HG02943 (cell line): ENCODE data around the gene KREMEN2.
"Not testable (repeated sequence)": the region's sequence is repeated elsewhere in the genome, so short reads cannot be mapped to it uniquely, and the experiment has no call there.

ENCODE experiments used
- ATAC-seq: cut with Tn5 transposase; IDR thresholded peaks from one replicate; pipeline ENCODE4 v1.9.1; 2021; ENCODE audit warnings: mild to moderate bottlenecking, low read depth, moderate library complexity; ENCODE audit not compliant: unreplicated experiment

KREMEN2 gene

DNA sequence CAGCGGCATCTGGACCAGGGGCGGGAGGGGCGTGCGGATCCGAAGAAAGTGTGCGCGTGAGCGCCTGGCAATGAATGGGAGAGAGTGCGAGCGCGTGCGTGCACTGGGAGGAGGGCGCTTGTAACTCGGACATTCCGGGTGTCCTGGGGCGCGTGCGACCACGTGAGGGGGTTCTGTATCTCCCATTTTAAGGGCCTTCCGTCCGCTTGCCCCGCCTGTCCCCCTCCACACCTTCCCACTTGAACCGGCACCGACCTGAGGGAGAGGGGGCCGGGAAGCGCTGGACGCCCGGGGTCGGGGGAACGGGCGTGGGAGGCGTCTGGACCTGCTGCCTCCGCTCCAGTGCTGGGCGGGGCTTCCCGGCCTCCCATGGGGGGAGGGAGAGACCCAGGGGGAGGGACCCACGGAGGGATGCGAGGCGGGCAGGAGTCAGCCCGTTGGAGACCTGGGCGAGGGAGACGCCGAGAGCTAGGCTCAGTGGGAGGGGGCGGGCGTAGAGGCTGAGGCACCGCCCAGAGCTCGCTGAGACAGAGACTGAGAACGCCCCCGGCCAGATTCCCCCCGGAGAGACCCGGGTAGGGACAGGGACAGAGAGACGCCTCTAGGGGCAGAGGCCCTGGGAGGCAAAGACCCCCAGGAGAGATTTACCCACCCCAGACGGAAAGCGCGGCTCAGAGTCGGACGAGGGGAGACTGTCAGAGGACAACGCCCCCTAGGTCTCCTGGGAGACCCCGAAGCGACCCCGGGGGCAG, at the start of gene KREMEN2:
KREMEN2 (plus strand) TSS at position 553 of the 752 bp plus-strand sequence. CDS start 246 bp downstream, outside the sequence.
- ATAC-seq, result no peak

DNA sequence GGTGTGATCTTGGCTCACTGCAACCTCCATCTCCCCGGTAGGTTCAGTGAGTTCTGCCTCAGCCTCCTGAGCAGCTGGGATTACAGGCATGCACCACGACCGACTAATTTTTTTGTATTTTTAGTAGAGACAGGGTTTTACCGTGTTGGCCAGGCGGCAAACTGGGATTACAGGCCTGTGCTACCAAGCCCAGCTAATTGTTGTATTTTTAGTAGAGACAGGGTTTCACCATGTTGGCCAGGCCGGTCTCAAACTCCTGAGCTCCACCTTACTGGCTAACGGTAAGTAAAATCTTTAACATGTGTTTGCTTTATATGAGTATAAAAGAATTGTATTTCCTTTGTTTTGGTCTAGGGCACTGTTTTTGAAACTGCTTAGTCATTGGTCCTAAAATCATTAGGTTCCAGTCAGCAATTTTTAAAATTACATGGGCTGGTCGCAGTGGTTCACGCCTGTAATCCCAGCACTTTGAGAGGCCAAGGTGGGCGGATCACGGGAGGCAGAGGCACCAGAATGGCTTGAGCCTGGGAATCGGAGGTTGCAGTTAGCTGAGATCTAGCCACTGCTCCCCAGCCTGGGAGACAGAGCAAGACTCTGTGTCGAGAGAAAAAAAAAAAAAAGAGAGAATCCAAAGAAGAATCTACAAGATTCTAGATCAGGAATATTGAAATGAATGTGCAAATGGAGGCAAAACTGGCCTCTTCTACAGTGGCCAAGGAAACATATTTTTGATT, 48.7 kb upstream of the KREMEN2 start:
- ATAC-seq, result no peak

DNA sequence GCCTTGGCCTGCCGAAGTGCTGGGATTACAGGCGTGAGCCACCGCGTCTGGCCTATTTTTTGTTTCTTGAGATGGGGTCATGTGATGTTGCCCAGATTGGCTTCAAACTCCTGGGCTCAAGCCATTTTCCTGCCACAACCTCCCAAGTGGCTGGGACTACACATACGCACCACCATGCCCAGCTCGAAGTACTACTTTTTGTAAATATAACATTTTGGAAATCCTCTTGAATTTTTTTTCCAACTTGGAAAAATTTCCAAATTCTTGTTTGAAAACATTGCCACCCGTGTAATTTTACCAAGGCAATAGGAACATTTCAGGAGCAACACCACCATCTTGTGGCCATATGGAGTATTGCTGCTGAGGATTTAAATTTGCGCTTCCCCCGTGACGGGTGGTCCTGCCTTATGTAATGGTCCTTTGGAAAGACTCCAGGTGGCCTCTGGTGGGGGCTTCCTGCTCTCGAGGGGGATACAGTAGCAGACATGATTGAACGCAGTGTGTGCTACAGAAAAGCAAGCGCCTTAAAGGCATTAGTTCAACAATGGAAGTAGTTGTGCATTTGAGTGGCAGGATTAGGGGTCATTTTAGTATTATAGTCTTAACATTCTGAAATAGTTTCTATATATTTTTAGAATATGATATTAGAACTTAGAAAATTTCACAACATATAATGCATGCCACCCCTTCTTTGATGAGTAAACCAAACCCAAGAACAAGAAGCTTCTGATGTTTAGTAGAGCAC, 44.4 kb upstream of the KREMEN2 start:
- no peak for ATAC-seq

DNA sequence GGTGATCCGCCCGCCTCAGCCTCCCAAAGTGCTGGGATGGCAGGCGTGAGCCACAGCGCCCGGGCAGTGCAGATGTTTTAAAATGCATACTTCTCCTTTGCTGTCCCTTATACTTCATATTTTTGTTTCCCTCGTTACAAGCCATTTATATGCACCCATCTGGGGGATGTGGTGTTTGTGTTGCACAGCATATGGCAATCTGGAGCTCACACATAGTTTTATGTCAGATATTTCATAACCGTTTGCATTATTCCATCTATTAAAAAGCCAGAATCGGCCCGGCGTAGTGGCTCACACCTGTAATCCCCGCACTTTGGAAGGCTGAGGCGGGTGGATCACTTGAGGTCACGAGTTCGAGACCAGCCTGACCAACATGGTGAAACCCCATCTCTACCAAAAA, 40.6 kb upstream of the KREMEN2 start:
- ATAC-seq, result no peak

- no peak for ATAC-seq
Observed at GRCh38 chr16:2924901-2925755, 38.9 kb upstream of the KREMEN2 start.

GRCh38 chr16:2925951-2926649, 38.0 kb upstream of the KREMEN2 start:
- ATAC-seq, result no peak

DNA sequence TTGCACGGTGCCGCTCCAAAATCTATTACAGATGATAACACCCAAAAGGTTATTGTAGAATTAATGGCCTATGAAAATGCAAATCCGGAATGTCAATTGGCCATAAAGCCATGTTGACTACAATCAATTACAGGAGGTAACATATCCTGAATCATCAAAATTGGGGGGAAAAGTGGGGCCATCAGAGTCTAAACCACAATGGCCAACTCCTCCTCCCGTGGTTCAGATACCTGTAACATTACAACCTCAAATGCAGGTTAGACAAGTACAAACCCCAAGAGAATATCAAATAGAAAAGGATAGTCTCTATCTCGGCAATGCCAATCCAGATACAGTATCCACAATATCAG, 37.5 kb upstream of the KREMEN2 start:
- no peak for ATAC-seq

- ATAC-seq, result no peak
Observed at GRCh38 chr16:2927010-2927646, 36.9 kb upstream of the KREMEN2 start.

DNA sequence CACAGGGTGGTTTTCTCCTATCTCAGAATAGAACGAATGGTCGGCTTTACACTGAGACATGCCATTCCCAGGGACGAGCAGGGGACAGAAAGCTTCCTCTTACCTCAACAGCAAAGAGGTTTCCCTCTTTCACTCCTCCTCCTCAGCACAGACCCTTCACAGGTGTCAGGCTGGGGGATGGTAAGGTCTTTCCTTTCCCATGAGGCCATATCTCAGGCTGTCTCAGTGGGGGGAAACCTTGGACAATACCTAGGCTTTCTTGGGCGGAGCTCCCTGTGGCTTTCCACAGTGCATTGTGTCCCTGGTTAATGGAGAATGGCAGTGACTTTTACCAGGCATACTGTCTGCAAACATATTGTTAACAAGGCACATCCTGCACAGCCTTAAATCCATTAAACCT, 35.9 kb upstream of the KREMEN2 start:
- ATAC-seq, result not testable (repeated sequence)

DNA sequence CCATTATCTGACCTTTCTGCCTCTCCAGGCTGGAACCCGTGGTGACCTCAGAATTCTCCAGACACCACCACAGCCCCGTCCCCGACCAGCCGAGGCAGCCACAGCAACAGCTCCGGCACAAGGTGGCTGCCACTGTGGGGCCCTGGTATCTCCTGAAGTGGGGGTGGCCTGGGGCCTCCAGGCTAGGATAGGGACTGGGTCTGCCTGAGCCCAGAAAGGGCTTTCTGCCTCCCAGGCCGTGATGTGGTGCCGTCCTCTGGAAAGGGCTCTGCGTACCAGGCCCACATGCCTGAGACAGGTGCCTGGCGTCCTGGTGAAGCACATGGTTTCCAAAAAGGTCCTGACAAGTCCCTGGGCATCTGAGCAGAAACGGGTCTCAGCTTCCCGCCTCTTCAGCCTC, 35.3 kb upstream of the KREMEN2 start:
- ATAC-seq, result no peak

GRCh38 chr16:2929693-2930092, 34.4 kb upstream of the KREMEN2 start:
- no peak for ATAC-seq

GRCh38 chr16:2930236-2930635, 33.8 kb upstream of the KREMEN2 start:
- ATAC-seq, result no peak

GRCh38 chr16:2931231-2931914, 32.7 kb upstream of the KREMEN2 start:
- ATAC-seq, result not testable (repeated sequence)

GRCh38 chr16:2933136-2933535, 30.9 kb upstream of the KREMEN2 start:
- no peak for ATAC-seq

GRCh38 chr16:2933701-2934100, 30.4 kb upstream of the KREMEN2 start:
- ATAC-seq, result no peak

GRCh38 chr16:2934450-2934849, 29.6 kb upstream of the KREMEN2 start:
- ATAC-seq, result no peak

DNA sequence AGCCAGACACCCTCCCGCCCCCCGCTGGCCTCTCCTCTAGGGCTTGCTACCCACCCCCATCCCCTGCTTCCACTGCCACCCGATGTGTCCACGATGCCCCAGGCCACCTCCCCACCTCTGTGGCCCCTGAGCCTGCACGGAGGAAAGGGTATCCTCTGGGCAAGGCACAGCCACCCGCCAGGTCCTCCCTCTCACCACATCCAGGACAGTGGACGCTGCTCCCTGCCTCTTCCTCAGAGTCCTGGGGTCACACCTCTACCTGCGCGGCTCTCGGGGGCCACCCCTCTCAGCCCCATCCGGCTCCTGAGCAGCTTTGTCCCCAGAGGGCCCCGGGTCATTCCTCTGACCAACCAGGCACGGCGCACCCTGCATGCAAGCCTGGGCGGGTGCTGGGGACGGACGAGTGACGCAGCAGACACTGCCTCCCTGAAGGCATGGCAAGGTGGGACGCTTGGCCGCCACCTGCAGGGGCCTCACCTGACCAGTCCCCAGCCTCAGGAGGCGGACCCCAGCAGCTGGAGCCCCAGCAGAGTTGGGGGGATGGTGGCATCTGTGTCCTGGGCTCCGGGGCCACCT, 27.6 kb upstream of the KREMEN2 start:
- no peak for ATAC-seq

GRCh38 chr16:2937170-2937569, 26.9 kb upstream of the KREMEN2 start:
- ATAC-seq, result no peak
